ENCODE measurements around the gene AMZ2. TPM values are rescaled to one million over a fixed set of nuclear protein-coding genes. Genes with fewer than 3 reads are reported as not detected.

AMZ2 gene
- total and polyA plus RNA-seq, 2 experiments from 2014 or later, result 69.2 to 122 TPM

GRCh38 chr17:68293490-68294195 lies 45.8 kb downstream of the AMZ2 start:
- no peaks in the 10 kb centered on the region for H3K4me1 ChIP-seq (ENCODE audit: low read depth)
- H3K27me3 ChIP-seq, result peaks cover 56% of the 10 kb centered on the region
- no peak for TF ChIP-seq CTCF (IDR thresholded peaks at IDR 0.05; ENCODE audit: low read depth, low read length)
- no peak overlapping the region for H3K27ac ChIP-seq
- no peak for DNase-seq (ENCODE audit: low read depth in 1 of 2, low spot score in 1 of 2)
- H3K36me3 ChIP-seq, result no peaks in the 10 kb centered on the region
- H3K9me3 ChIP-seq (ENCODE audit: low read depth), result no peaks in the 10 kb centered on the region
- H3K4me3 ChIP-seq, result no peak overlapping the region

GRCh38 chr17:68294196-68294555 lies 46.3 kb downstream of the AMZ2 start:
- no peak for DNase-seq (ENCODE audit: low read depth in 1 of 2, low spot score in 1 of 2)
- no peak overlapping the region for H3K4me3 ChIP-seq
- H3K4me1 ChIP-seq (ENCODE audit: low read depth), result no peaks in the 10 kb centered on the region
- H3K36me3 ChIP-seq, result no peaks in the 10 kb centered on the region
- H3K27ac ChIP-seq, result no peak overlapping the region
- no peaks in the 10 kb centered on the region for H3K9me3 ChIP-seq (ENCODE audit: low read depth)
- TF ChIP-seq CTCF (IDR thresholded peaks at IDR 0.05; ENCODE audit: low read depth, low read length), result no peak
- H3K27me3 ChIP-seq, result peaks cover 51% of the 10 kb centered on the region

- H3K27me3 ChIP-seq, result peaks cover 47% of the 10 kb centered on the region
- H3K4me1 ChIP-seq (ENCODE audit: low read depth), result no peaks in the 10 kb centered on the region
- no peak overlapping the region for H3K4me3 ChIP-seq
- no peak for TF ChIP-seq CTCF (IDR thresholded peaks at IDR 0.05; ENCODE audit: low read depth, low read length)
- H3K36me3 ChIP-seq, result no peaks in the 10 kb centered on the region
- no peak overlapping the region for H3K27ac ChIP-seq
- no peaks in the 10 kb centered on the region for H3K9me3 ChIP-seq (ENCODE audit: low read depth)
- no peak for DNase-seq (ENCODE audit: low read depth in 1 of 2, low spot score in 1 of 2)
These were observed 46.8 kb downstream of the AMZ2 start for GRCh38 chr17:68294617-68295016.

- H3K9me3 ChIP-seq (ENCODE audit: low read depth), result no peaks in the 10 kb centered on the region
- no peak overlapping the region for H3K27ac ChIP-seq
- peaks cover 42% of the 10 kb centered on the region for H3K27me3 ChIP-seq
- no peaks in the 10 kb centered on the region for H3K4me1 ChIP-seq (ENCODE audit: low read depth)
- TF ChIP-seq CTCF (IDR thresholded peaks at IDR 0.05; ENCODE audit: low read depth, low read length), result no peak
- H3K4me3 ChIP-seq, result no peak overlapping the region
- DNase-seq (ENCODE audit: low read depth in 1 of 2, low spot score in 1 of 2), result no peak
- H3K36me3 ChIP-seq, result no peaks in the 10 kb centered on the region
These were observed 47.2 kb downstream of the AMZ2 start for GRCh38 chr17:68295086-68295485.

GRCh38 chr17:68296217-68297191 lies 48.7 kb downstream of the AMZ2 start:
- DNase-seq (ENCODE audit: low read depth in 1 of 2, low spot score in 1 of 2), result no peak
- Histone ChIP-seq H3K4me1 (ENCODE audit: low read depth) (no peaks in the 10 kb centered on the region), H3K27ac (no peak overlapping the region), H3K9me3 (ENCODE audit: low read depth) (no peaks in the 10 kb centered on the region), H3K4me3 (no peak overlapping the region), H3K36me3 (no peaks in the 10 kb centered on the region), H3K27me3 (peaks cover 32% of the 10 kb centered on the region)
- no peak for TF ChIP-seq CTCF (IDR thresholded peaks at IDR 0.05; ENCODE audit: low read depth, low read length)
